AG09309 (cell line): ENCODE results near the gene EXD3.

Experiments used
- DNase-seq: peaks from one replicate; pipeline ENCODE4 v3.0.0-alpha.2; 2010; ENCODE audit warnings: low read depth
- H3K4me3 ChIP-seq: 2 replicates; pipeline ENCODE4 v1.5.1; 2011; ENCODE audit warnings: mild to moderate bottlenecking, low read depth, low read length, moderate library complexity; ENCODE audit not compliant: control insufficient read depth
- CTCF ChIP-seq: IDR thresholded peaks from 2 replicates; pipeline ENCODE4 v1.5.1; 2011; ENCODE audit warnings: mild to moderate bottlenecking, low read depth, low read length, inconsistent platforms; ENCODE audit not compliant: insufficient read depth, control insufficient read depth; ENCODE audit errors: missing control alignments

The EXD3 gene

DNA sequence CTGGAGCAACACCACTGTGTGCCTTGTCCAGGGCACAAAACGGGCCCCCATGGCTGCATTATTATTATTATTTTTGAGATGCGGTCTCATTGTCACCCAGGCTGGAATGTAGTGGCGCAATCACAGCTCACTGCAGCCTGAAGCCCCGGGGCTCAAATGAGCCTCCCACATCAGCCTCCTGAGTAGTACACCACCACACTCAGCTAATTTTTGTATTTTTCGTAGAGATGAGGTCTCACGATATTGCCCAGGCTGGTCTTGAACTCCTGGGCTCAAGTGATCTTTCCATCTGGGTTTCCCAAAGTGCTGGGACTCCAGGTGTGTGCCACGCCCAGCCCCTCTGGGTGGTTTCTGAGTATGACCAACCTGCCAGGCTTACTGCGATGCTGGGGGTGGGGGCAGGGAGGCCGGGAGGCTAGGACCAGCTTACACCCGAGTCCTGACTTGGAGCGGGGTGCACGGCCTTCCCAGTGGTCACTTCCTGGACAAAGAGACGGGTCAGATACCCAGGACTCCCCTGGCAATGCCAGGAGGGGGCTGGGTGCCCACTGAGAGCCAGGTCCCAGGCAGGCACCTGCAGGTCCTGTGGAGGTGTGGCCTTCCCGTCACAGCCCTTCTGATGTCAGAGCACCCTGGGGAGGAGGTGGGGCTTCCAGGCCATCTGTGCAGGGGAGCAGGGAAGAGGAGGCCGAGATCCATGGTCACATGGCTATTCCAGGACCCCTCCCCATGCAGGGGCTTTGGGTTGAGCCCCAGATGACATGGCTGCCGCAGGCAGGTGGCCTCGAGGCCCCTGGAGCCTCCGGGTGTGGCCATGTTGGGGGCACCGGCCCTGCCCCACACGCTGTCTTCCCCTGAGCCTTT is 112.5 kb downstream of the EXD3 start:
- no peak overlapping the region for H3K4me3 ChIP-seq
- TF ChIP-seq CTCF: no peak
- no peak for DNase-seq

DNA sequence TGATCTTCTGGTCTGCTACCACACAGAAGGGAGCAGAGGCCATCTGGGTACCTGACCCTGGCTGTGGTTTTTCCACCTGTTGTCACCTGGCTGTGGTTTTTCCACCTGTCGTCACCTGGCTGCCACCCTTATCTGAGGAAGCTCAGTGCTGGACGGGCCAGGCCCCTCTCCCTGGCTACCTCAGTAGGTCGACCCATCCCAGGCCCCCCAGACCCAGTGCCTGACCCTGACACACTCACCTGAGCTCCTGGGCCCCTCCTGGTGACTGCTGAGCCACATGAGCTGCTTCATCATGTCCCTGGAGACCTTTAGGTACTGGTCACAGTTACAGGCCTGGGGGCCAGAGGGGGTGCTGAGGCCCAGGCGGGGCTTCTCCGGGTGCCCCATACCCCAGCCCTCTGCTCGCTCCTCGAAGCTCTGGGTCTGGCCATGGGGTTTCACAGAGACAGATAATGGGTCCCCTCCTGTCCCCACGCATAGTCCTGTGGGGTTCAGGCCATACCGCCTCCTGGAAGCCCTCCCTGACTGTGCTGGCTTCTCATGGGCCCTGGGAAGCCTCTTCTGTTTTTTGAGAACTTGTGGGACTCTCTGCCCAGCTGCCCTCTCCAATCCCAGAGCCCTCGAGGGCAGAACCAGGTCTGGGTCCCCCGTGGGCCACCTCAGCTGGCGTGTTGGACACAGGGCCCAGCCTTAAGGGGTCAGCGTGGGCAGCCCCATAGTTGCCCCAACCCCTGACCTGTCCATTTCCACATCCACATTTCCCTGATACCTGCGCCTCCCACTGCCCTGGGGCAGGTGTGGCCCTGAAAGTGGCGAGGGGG is 113.4 kb downstream of the EXD3 start:
- no peak for TF ChIP-seq CTCF
- DNase-seq: no peak

DNA sequence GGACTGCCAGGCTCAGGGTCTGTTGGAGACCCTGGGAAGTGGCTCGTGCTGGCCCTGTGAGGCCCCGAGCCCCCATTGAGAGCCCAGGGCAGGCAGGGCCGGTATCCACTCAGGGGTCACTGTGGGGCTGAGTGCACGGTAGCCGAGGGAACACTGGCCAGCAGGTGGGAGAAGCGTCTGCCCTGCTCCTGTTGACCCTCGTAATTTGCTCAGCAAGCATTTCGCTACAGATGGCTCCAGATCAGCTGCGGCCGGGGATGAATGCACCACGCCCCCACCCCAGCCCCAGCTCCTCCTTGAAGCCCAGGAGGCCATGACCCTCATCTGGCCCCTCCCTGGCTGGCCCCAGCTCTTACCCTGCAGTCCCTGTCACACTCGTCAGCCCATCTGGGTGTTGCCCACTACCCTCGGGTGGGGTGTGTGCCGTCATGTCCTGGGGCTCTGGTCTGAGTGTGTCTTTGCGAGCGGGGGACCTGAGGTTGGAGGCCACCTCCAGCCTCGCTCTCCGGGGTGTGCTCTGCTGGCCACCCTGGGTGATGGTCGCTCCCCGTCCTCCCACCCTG is 114.8 kb downstream of the EXD3 start:
- no peak for DNase-seq
- no peak overlapping the region for H3K4me3 ChIP-seq
- TF ChIP-seq CTCF: no peak

More for the DNA sequence above, 113.4 kb downstream of the EXD3 start:
- H3K4me3 ChIP-seq: no peak overlapping the region

DNA sequence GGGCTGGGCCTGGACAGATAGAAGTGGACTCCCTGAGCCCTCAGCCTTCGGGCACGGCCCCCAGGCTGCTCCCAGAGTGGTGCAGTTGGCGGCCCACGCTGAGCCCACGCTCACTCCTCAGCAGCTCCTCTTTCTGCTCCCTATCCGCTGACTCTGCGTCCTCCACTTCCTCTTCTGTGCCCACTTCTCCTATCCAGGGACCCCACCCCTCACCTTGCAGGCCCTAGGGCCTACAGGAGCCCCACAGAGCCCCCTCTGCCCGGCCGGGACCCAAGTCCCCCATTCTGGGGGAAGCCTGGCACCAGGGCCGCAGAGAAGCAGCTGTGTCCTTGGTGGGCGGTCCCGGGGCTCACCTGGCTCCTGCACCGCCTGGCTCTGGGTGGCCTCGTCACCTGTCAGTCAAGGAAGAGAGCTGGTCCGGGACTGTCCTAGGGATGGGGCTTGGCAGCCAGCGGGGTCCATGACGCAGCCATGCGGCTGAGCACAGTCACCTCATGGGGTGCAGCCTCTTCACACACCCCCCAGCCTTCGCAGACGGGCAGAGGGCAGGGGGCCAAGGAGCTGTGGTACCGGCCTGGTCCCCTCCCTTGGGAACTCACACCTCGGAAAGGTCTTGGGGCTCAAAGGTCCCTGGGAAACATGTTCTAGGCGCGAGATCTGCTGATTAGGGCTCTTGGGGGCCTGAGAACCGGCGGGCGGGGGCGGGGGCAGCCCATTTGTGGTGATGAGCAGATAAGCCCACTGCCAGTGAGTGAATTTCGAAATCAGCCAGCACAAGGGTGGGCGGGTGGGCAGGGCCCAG is 115.5 kb downstream of the EXD3 start:
- no peak for DNase-seq
- no peak overlapping the region for H3K4me3 ChIP-seq
- TF ChIP-seq CTCF: no peak

DNA sequence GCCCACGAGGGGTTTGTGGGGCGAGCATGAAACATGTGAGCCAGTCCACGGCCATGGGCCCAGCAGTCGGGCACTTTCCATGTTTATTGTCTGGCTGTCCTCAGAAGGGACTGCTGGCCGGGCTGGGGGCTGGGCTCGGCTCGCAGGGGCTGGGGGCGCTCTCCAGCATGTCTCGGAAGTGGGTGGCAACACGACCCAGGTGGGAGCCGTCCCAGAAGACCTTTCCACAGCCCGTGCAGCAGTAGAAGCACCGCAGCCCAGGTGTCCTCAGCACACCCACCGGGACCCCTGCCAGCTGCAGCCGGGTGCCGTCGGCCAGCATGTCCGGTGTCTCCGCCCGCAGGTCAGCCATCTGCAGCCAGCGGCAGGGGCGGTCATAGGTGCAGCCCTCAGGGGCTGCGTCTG is 116.1 kb downstream of the EXD3 start:
- H3K4me3 ChIP-seq: no peak overlapping the region
- TF ChIP-seq CTCF: no peak
- no peak for DNase-seq
